ENCODE data around the gene VWA8. TPM values are rescaled to one million over a fixed set of nuclear protein-coding genes. Genes with fewer than 3 reads are reported as not detected.
"Not testable (repeated sequence)": the region's sequence is repeated elsewhere in the genome, so short reads cannot be mapped to it uniquely, and the experiment has no call there.

Gene VWA8
- total RNA-seq, 2 experiments from 2014 or later: 22.6 to 23.1 TPM

- Mint-ChIP-seq H3K9me3 (no peaks in the 10 kb centered on the region), H3K4me1 (peaks cover 2% of the 10 kb centered on the region), H3K27ac (no peak overlapping the region), H3K4me3 (no peak overlapping the region), H3K27me3 (no peaks in the 10 kb centered on the region), H3K36me3 (peaks cover 27% of the 10 kb centered on the region)
- DNase-seq: no peak
Observed at GRCh38 chr13:41827507-41828213, 133.2 kb downstream of the VWA8 start.

- DNase-seq: no peak
- Mint-ChIP-seq H3K4me3 (no peak overlapping the region), H3K27me3 (no peaks in the 10 kb centered on the region), H3K4me1 (peaks cover 2% of the 10 kb centered on the region), H3K36me3 (peaks cover 18% of the 10 kb centered on the region), H3K9me3 (no peaks in the 10 kb centered on the region), H3K27ac (no peak overlapping the region)
Observed at GRCh38 chr13:41825691-41826090, 135.2 kb downstream of the VWA8 start.

- Mint-ChIP-seq H3K9me3 (no peaks in the 10 kb centered on the region), H3K27me3 (no peaks in the 10 kb centered on the region), H3K4me3 (no peak overlapping the region), H3K27ac (no peak overlapping the region), H3K36me3 (peaks cover 9% of the 10 kb centered on the region), H3K4me1 (peaks cover 2% of the 10 kb centered on the region)
- no peak for DNase-seq
Observed at GRCh38 chr13:41823476-41823875, 137.4 kb downstream of the VWA8 start.

GRCh38 chr13:41822560-41822959 is 138.3 kb downstream of the VWA8 start:
- no peaks in the 10 kb centered on the region for H3K9me3 Mint-ChIP-seq
- H3K27me3 Mint-ChIP-seq: no peaks in the 10 kb centered on the region
- H3K27ac Mint-ChIP-seq: no peak overlapping the region
- H3K4me3 Mint-ChIP-seq: no peak overlapping the region
- no peak for DNase-seq
- H3K4me1 Mint-ChIP-seq: no peaks in the 10 kb centered on the region
- H3K36me3 Mint-ChIP-seq: peaks cover 11% of the 10 kb centered on the region

GRCh38 chr13:41821238-41821594 is 139.7 kb downstream of the VWA8 start:
- no peak overlapping the region for H3K4me3 Mint-ChIP-seq
- DNase-seq: no peak
- no peaks in the 10 kb centered on the region for H3K9me3 Mint-ChIP-seq
- peaks cover 12% of the 10 kb centered on the region for H3K36me3 Mint-ChIP-seq
- H3K27ac Mint-ChIP-seq: no peak overlapping the region
- H3K27me3 Mint-ChIP-seq: no peaks in the 10 kb centered on the region
- H3K4me1 Mint-ChIP-seq: no peaks in the 10 kb centered on the region

GRCh38 chr13:41820581-41821237 is 140.2 kb downstream of the VWA8 start:
- no peaks in the 10 kb centered on the region for H3K4me1 Mint-ChIP-seq
- no peaks in the 10 kb centered on the region for H3K27me3 Mint-ChIP-seq
- peaks cover 17% of the 10 kb centered on the region for H3K36me3 Mint-ChIP-seq
- no peak for DNase-seq
- no peak overlapping the region for H3K27ac Mint-ChIP-seq
- no peak overlapping the region for H3K4me3 Mint-ChIP-seq
- no peaks in the 10 kb centered on the region for H3K9me3 Mint-ChIP-seq

- DNase-seq: no peak
- Mint-ChIP-seq H3K9me3 (no peaks in the 10 kb centered on the region), H3K4me3 (no peak overlapping the region), H3K4me1 (peaks cover 10% of the 10 kb centered on the region), H3K27me3 (no peaks in the 10 kb centered on the region), H3K36me3 (peaks cover 29% of the 10 kb centered on the region), H3K27ac (no peak overlapping the region)
Observed at GRCh38 chr13:41816057-41816456, 144.9 kb downstream of the VWA8 start.

- no peak overlapping the region for H3K4me3 Mint-ChIP-seq
- H3K27ac Mint-ChIP-seq: no peak overlapping the region
- no peak for DNase-seq
- H3K9me3 Mint-ChIP-seq: no peaks in the 10 kb centered on the region
- H3K4me1 Mint-ChIP-seq: peaks cover 10% of the 10 kb centered on the region
- H3K36me3 Mint-ChIP-seq: peaks cover 47% of the 10 kb centered on the region
- H3K27me3 Mint-ChIP-seq: no peaks in the 10 kb centered on the region
Observed at GRCh38 chr13:41813426-41813825, 147.5 kb downstream of the VWA8 start.

- Mint-ChIP-seq H3K27ac (peak overlapping the region; percentile 67), H3K9me3 (no peaks in the 10 kb centered on the region)
- DNase-seq: no peak
Observed at GRCh38 chr13:41812851-41813250, 148.1 kb downstream of the VWA8 start.

GRCh38 chr13:41812237-41812636 is 148.7 kb downstream of the VWA8 start:
- no peak overlapping the region for H3K27ac Mint-ChIP-seq
- peaks cover 55% of the 10 kb centered on the region for H3K36me3 Mint-ChIP-seq
- no peaks in the 10 kb centered on the region for H3K9me3 Mint-ChIP-seq
- H3K27me3 Mint-ChIP-seq: no peaks in the 10 kb centered on the region
- DNase-seq: no peak
- H3K4me3 Mint-ChIP-seq: no peak overlapping the region
- peaks cover 15% of the 10 kb centered on the region for H3K4me1 Mint-ChIP-seq

More at GRCh38 chr13:41812851-41813250, 148.1 kb downstream of the VWA8 start:
- Mint-ChIP-seq H3K4me1 (peaks cover 14% of the 10 kb centered on the region), H3K27me3 (no peaks in the 10 kb centered on the region), H3K4me3 (no peak overlapping the region), H3K36me3 (peaks cover 51% of the 10 kb centered on the region)

GRCh38 chr13:41811588-41812021 is 149.3 kb downstream of the VWA8 start:
- H3K27ac Mint-ChIP-seq: no peak overlapping the region
- peaks cover 57% of the 10 kb centered on the region for H3K36me3 Mint-ChIP-seq
- peaks cover 15% of the 10 kb centered on the region for H3K4me1 Mint-ChIP-seq
- DNase-seq: no peak
- H3K4me3 Mint-ChIP-seq: no peak overlapping the region
- H3K27me3 Mint-ChIP-seq: no peaks in the 10 kb centered on the region
- H3K9me3 Mint-ChIP-seq: no peaks in the 10 kb centered on the region

GRCh38 chr13:41809962-41810361 is 150.9 kb downstream of the VWA8 start:
- H3K4me3 Mint-ChIP-seq: no peak overlapping the region
- peaks cover 58% of the 10 kb centered on the region for H3K36me3 Mint-ChIP-seq

GRCh38 chr13:41803445-41803735 is 157.5 kb downstream of the VWA8 start:
- peak; percentile 14 for DNase-seq
- H3K9me3 Mint-ChIP-seq: peaks cover 14% of the 10 kb centered on the region
- H3K27ac Mint-ChIP-seq: peak overlapping the region; percentile 38
- H3K4me3 Mint-ChIP-seq, H3K27me3 Mint-ChIP-seq: not testable (repeated sequence)
- H3K4me1 Mint-ChIP-seq: peaks cover 14% of the 10 kb centered on the region
- peaks cover 67% of the 10 kb centered on the region for H3K36me3 Mint-ChIP-seq

More at GRCh38 chr13:41809962-41810361, 150.9 kb downstream of the VWA8 start:
- Mint-ChIP-seq H3K4me1 (peaks cover 15% of the 10 kb centered on the region), H3K9me3 (no peaks in the 10 kb centered on the region), H3K27ac (no peak overlapping the region), H3K27me3 (no peaks in the 10 kb centered on the region)
- no peak for DNase-seq

- peaks cover 14% of the 10 kb centered on the region for H3K9me3 Mint-ChIP-seq
- H3K27me3 Mint-ChIP-seq: no peaks in the 10 kb centered on the region
- no peak overlapping the region for H3K4me3 Mint-ChIP-seq
- peaks cover 63% of the 10 kb centered on the region for H3K36me3 Mint-ChIP-seq
- H3K4me1 Mint-ChIP-seq: peaks cover 11% of the 10 kb centered on the region
- peak overlapping the region; percentile 38 for H3K27ac Mint-ChIP-seq
- no peak for DNase-seq
Observed at GRCh38 chr13:41802684-41803444, 158.0 kb downstream of the VWA8 start.

- no peak for DNase-seq
- Mint-ChIP-seq H3K4me3 (no peak overlapping the region), H3K27me3 (no peaks in the 10 kb centered on the region), H3K27ac (no peak overlapping the region), H3K36me3 (peaks cover 57% of the 10 kb centered on the region), H3K4me1 (peaks cover 9% of the 10 kb centered on the region), H3K9me3 (peaks cover 14% of the 10 kb centered on the region)
Observed at GRCh38 chr13:41802043-41802683, 158.7 kb downstream of the VWA8 start.
